AG09319 (cell line): ENCODE results near the gene PLRG1.

Experiments used
- DNase-seq: peaks from one replicate; pipeline ENCODE4 v3.0.0-alpha.2; 2010; ENCODE audit warnings: low read depth; ENCODE audit errors: extremely low read depth
- CTCF ChIP-seq: IDR thresholded peaks from 2 replicates; pipeline ENCODE4 v1.5.1; 2011; ENCODE audit warnings: low read depth, mild to moderate bottlenecking, inconsistent platforms, low read length, moderate library complexity

The PLRG1 gene

GRCh38 chr4:154573190-154573870 lies 23.1 kb upstream of the PLRG1 start:
- no peak for TF ChIP-seq CTCF

GRCh38 chr4:154569584-154569983 lies 19.4 kb upstream of the PLRG1 start:
- DNase-seq = no peak
- TF ChIP-seq CTCF = no peak

More at GRCh38 chr4:154573190-154573870, 23.1 kb upstream of the PLRG1 start:
- no peak for DNase-seq

- TF ChIP-seq CTCF = no peak
- DNase-seq = no peak
Observed at GRCh38 chr4:154569028-154569427, 18.8 kb upstream of the PLRG1 start.

GRCh38 chr4:154566639-154567204 lies 16.5 kb upstream of the PLRG1 start:
- no peak for TF ChIP-seq CTCF

GRCh38 chr4:154565704-154566103 lies 15.5 kb upstream of the PLRG1 start:
- DNase-seq = no peak
- no peak for TF ChIP-seq CTCF

More at GRCh38 chr4:154566639-154567204, 16.5 kb upstream of the PLRG1 start:
- DNase-seq = no peak

- DNase-seq = no peak
- TF ChIP-seq CTCF = no peak
Observed at GRCh38 chr4:154564311-154564710, 14.1 kb upstream of the PLRG1 start.

- TF ChIP-seq CTCF = no peak
- no peak for DNase-seq
Observed at GRCh38 chr4:154562697-154563254, 12.6 kb upstream of the PLRG1 start, which contains the start of gene FGB. TSS of gene FGB (plus strand) at chr4:154563011. CDS start at chr4:154563019, 8 bp downstream.
